GOT3 (cell line): ENCODE measurements around the gene MPPED2.

Experiments
- DNase-seq: peaks from one replicate; lab custom pipeline; 2025; ENCODE audit warnings: mixed read lengths; lab: John Stamatoyannopoulos, UW

MPPED2 gene

DNA sequence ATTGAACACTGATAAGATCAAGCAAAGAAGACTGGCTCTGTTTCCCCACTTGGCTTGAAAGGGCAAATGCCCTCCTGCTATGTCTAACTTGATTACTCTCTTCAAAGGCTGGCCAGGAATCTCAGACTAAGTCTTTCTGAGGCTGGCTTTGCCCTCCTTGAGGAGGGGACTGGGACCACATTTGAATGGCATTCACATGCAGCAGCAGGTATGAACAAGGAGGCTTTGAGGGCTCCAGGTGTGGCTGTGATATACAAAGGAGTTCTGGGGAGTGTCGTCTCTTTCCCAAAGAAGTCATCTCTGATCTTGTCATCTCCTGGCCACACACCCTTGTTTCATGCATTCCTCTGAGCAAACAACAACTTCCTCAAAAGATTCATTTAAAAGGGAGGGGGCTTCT lies 132.4 kb downstream of the MPPED2 start:
- DNase-seq = no peak

DNA sequence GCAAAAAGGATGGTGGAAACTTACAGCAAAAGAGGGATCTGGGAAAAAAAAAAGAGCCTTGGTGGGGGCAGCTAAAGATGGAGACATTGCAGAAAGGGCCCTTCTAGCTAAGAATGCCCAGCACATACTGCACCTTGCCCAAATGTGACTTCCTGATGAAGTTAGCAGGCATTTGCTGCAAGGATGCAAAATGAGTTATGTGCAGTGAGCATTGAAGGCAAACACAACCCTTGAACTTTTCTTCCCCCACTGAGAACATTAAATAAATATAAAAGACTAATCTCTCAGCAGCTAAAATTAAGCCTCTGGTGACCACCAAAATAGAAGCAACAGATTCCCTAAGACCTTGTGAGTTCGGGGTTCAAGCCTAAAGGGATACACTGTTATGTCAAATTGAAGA lies 133.3 kb downstream of the MPPED2 start:
- DNase-seq = no peak

DNA sequence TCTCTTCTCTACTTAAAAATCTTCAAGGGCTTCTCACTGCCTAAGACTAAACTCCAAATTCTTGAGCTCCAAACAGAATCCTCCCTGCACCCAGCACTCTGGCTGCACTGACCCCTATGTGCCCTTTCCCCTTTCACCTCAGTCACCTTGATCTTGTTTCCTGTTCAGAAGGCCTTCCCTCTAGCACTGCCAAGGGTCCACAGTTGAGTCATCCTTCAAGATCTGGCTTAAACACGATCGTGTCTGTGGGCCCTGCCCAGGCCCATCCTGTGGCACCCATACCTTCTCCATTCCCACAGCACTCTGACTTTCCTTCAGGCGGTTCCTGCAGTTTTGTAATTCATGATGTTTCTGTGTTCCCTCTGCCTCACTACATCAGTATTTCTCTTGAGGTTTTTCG lies 134.0 kb downstream of the MPPED2 start:
- DNase-seq = no peak

DNA sequence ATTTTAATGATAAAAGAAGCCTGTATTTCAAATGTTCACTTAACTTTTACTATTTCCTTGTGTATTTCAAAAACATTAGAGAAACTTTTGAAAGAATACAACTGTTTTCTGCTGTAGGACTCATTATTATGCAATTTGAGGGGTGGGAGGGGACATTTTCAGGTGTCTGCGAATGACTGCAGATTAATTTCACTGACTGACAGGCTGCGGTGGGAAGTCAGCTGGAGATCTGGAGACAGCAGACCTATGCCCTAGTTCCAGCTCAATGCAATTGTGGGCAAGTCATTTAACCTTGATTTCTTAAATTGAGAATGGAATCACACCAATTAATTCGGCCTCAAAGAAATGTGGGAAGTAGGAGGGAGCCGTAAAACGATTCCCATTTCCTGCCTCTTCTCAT lies 134.5 kb downstream of the MPPED2 start:
- DNase-seq = no peak

DNA sequence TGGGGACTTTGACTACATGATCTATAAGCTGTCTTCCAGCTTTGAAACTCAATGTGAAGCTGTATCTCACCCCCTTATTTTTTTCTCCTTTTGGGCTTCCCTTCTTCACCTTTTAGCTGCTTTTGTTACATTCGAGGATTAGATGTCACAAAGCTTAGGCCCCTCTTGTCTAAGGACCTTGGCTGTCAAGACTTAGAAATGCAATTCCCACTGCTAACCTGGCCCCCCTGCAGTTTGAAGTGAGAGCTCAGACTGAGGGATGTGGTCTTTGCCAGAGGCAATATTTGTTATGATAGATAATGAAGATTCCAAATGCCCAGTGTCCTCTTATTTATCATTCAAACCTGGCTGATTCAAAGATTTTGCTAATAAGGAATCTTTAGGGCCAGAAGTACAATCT lies 135.0 kb downstream of the MPPED2 start:
- no peak for DNase-seq

DNA sequence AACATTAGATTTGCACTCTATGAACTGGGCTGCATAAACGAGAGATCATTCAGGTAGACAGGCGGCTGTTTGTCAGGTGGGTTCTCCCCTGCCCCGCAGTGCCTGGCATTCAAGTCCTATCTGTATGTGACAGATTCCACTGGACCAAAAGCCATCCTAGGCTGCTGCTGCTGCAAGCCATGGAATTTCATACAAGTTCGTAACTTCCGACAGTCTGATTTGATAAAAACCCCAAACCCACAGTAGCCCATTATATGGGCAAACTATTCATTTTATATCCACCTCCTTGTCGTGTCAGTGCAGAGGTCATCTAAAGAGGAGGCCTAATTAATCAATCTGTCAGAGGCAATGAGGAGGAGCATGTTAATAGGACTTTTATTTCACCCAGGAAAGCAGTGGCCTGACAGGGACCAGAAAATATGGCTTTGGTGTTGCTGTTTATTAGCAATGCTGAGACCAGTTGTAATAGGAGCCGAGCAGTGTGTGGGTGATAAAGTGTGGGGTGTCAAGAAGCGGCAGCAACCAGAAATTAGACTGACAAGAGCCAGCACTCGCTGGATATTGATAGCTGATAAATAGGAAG lies 139.0 kb downstream of the MPPED2 start:
- no peak for DNase-seq

DNA sequence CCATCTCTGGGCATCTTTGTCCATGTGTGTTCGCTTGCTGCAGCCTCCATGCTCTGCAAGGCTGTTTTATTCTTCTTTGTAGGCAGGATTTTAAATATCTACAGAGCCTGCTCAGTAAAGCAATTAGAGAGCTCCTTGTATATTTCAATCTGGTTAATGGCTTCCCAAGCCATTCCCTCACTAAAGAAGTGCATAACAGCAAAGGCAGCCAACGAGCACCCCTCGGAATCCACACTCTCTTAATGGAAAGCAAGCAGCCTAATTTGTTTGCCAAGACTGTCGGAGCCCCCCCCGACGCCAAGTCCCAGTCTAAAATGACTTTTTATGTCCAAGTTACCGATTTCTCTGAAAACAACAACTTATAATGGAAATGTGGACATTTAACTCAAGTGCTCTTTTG lies 139.6 kb downstream of the MPPED2 start:
- DNase-seq = no peak

DNA sequence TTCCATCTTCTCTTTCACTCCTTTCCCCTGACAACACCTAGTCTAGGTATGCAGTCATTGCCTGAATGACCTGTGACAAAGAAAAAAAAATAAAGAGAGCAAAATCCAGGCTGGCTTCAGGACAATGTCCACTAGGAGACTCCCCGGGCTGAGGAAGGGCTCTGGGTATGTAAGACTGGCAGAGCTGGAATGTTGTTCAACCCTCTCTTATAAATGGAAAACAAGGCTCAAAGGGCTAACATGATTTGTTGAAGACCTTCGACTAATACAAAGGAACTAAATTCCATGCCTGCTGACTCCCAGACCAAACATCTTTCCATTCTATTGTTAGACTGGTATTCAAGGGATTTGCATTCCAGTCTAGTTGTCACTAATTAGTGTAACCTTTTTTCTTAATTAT lies 141.1 kb downstream of the MPPED2 start:
- DNase-seq = no peak

DNA sequence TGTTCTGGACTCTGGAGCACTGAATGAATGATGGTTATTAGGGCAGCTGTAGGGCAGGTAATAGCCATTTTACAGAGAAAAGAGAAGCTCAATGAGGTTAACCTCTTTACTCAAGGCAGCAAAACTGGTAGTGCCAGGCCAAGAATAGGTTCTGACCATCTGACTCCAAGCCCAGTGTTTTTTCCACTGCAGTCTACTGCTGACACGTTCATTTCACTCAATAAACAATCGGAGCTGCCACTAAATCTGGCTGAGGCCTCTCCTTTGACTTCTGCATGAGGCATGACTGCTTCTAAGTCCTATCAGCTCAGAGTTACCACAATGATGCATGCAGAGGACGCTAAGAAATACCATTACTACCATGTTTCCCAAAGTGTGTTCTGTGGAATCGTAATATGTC lies 145.6 kb downstream of the MPPED2 start:
- no peak for DNase-seq

DNA sequence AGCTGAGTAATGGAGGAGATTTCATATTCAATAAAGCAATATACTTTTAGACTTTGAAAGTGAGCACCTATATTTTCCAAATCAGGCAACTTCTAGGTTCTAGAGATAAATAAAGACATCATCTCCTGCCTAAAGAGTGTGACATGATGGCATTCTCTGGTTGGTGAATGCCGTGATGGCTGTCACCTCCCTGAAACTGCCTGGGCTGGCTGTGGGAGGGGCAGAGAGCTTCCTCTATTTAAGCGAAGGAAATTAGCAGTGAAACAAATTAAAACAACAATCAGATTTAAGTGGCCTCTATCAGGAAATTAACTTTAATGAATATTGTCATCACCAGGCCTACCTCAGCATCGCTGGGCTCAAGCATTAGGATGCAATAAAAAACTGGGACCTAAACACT lies 149.4 kb downstream of the MPPED2 start:
- no peak for DNase-seq

DNA sequence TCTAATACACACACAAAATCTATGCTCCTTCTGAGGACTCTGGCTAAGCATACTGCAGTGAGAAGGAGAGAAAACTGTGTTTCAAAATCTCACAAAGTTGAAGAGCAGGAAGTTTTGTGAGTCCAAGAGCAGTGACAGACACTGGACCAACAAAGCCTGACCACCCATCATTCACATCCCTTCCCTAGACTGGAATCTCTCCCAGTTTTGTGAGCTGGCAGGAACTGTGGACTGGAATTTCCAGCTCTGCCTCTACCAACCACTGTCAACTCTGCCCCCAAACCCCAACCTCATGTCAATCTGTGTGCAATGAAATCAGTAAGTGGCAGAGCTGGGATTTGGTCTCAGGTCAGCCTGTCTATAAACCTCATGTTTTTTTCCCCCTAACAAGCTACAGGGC lies 150.7 kb downstream of the MPPED2 start:
- DNase-seq = no peak

DNA sequence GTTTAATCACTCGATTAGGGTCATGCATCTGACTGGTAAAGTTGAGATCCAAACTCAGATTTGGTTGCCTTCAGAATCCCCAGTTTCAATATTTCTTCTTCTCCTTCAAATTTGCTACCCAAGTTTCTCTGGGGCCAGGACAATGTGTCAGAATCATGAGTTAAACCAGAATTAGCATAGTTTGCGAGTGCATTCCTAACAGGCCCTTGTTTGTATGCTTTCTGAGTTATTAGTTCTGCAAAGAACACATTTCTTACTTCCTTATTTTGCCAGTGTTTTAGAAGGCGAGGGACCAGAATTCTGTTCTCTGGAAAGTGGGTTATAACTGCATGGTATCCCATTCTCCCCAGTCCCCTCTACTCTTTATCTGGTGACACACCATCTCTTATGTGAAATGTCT lies 151.3 kb downstream of the MPPED2 start:
- DNase-seq = no peak

DNA sequence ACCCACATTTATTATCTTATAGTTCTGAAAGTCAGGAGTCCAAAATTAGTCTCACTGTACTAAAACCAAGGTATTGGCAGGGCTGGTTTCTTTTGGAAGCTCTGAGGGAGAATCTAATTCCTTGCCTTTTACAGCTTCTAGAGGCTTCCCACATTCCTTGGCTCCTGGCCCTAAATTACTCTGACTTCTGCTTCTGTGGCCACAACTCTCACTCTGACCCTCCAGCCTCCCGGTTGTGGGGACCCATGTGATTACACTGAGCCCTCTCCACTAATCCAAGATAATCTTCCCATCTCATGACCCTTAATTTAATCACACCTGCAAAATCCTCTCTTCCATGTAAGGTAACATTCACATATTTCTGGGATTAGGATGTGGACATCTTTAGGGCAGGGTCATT lies 152.3 kb downstream of the MPPED2 start:
- DNase-seq = no peak

DNA sequence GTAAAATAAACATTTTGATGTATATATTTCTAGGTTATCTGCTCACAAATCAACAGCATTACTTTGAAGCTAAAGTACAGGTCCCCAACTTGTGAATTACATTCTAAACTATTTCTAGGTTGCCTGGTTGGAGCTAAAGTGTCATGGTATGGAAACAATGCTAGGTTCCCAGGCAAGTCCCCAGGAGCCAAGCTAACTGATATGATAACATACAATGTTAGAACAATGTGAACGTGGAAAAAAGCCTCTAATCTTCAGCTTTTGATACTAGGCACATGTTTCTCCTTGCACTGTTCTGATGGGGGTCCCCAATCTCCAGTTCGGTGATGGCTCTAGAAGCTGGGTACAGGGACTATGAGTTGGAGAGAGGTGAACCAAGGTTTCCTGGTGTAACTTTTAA lies 153.4 kb downstream of the MPPED2 start:
- DNase-seq = no peak

DNA sequence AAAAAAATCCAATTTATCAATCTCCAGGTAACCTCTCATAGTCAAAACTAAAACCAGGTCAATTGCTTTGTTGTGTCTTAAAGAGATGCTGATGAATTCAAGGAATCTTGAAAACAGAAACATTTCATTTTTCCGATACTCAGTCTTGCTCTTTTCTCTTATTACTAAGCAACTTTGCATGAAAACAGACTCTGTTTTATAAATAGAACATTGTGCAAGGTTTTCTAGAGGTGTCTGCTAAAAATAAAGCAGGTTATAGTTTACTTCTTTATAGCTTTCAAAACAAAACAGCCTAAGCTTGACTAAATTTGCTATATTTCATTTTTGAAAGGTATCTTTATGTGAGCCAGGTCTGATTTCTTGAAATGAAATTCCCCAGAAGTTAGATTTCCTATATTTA lies 154.0 kb downstream of the MPPED2 start:
- DNase-seq = no peak

DNA sequence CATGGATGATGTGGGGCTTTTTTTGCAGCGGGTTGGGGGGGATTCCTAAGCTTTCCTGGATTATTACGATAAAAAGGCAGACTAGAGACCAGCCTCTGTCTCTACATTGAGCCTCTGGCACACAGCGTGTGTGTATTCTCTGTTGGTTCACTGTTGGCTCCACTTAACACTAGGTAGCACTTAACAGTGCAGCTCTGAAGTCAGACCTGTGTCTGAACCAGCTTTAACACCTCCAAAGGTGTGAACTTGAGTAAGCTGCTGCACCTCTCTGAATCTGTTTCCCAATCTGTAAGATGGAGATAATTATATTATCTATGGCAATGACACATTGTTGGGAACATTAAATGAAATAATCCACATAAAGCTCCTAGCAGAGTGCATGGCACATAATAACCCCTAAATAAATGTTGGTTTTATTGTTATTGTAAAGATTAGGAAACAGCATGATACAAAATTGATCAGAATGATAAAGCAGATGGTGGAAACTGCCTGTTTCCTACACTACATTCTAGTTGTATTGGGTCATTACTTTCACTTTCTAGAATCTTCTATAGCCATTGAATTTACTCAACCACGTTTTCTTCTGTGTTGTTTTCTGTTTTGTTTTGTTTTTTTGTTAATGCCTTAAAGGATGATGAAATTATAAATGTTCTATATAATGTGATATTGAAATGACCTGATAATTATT lies 154.9 kb downstream of the MPPED2 start:
- DNase-seq = no peak

DNA sequence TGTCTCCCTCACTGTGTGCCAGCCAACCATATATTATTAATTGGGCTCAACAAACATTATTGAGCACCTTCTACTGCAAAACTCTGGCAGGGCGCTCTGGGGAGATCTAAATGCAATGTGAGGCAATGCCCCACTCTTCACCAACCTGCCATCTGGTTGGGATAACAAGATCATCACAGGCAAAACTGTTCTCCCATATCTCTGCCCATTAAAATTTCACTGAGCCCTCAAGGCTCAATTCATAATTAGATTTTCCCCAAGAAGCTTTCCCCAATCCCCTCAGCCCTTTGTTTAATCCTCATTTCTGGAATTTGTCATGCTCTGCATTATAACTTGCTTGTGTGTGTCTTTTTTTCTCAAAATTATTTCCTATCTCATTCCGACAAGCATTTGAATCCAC lies 156.6 kb downstream of the MPPED2 start:
- DNase-seq = no peak

DNA sequence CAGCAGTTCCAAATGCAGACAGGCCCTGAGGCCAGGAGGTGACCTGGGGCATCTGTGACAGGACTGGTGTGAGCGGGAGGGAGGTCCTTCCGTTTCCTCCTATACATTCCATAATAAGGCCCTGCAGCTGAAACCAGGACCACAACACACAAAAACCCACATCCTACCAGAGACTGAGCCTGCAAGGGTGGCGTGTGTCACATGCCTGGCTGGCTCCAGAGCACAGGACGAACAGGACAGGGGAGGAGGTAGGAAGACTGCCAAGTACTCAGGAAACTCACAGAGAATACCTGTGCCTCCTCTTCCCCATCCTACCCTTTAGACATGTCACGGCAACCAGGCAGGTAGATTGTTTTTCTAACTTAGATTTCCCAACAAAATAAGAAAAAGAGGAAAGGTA lies 159.4 kb downstream of the MPPED2 start:
- DNase-seq = no peak

DNA sequence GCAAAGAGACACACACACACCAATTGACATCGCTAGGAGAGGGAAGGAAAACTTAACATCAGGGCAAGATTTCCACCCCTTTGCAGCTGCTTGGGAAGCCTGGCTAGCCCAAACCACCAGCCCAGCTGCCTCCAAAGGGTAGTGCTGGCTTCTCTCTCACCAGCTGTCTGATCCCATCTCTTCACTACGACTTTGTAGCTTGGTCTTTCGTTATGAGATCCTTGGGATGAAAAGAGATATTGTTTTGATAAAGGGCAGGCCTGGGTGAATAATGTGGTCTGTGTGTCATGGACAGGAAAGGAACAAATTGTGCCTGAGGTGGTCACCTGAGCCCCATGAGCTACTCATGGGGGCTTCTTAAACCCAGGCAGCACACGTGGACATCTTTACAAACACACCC lies 161.3 kb downstream of the MPPED2 start:
- no peak for DNase-seq

DNA sequence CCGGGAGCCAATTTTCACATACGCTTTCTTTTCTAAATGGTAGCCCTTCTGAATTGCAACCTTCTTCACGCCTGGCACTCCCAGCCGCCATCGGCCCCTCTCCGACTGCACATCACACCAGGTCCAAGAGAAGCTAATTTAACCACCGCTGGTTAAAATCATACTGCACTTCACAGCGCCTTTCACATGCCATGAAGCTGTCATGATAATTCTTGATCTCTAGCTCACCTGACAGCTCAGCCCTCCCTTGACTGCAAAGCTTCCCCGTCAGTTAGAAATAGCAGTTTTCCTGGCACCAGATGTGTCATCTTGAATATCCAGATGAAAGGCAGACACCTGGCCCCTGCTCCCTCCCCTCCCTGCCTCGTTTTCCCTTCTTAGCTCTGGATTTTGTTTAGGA lies 161.8 kb downstream of the MPPED2 start:
- DNase-seq = no peak

DNA sequence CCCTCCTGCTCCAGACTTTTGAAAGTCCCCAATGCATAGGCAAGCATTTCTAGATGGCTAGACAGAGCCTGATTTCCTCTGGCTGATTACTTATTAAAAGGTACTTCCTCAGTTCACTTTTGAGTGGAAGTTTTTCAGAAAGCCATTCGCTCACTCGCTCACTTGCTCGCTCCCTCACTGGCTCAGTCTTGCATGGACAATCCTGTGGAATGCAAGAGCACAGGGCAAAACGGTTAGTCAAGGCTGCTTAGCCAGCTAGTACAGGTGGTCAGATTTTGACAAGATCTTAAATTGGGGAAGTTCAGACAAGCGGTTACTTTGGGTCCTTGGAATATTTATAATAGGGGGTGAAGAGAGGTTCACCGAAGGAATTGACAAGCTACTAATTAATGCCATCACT lies 162.3 kb downstream of the MPPED2 start:
- no peak for DNase-seq

DNA sequence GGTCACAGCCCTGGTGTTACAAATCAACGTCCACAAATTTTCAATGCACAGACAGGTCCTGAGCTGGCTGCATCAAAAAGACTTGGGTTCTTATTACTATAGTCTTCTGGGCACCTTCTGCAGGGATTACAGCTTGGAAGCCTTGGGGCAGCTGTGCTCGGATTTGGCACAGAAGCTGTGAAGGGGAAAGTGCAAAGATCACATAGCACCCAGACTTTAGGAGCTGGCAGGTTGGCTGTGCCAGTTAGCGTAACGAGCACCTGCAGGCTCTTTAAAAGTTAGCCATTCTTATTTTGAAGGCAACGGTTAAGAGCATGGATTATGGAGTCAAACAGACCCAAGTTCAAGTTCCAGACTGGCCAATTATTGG lies 162.9 kb downstream of the MPPED2 start:
- no peak for DNase-seq

DNA sequence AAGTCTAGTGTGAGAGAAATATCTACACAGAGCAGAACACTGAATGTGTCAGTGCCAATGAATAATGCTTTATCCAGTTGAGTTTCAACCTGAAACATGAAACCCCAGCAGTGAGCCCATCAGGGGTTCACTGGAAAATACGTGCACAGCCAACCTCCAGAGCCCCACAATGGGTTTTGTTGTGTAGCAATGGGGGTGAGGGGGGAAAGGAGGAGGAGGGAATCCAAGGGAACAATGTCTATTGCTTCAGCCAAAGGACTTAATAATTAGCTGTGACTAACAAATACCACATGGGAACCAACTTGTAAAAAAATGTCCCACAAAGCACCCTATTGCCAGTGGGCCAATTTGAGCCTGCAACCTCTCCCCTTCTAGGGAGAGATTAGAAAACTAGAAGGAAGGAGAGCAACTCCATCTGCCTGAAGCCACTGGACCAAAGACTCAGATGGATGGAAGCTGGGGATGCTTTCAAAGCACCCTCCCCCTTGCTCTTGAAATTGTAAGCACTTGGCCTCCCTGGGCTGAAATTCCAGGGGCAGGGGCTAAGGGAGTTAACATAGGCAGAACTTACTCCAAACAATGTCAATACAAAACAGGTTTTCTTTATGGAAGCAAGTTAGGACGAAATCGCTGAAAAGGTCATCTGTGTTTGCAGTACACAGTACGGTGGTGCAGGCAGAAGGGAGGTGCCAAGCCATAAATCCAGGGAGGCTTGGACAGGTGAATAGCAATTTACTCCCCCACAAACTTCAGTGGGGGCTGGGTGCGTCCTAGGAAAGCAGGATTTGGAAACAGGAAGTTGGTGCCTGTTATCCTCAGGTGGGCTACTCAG lies 163.5 kb downstream of the MPPED2 start:
- no peak for DNase-seq
